Activated T-cell treated with anti-CD3 and anti-CD28 coated beads, Interleukin-2, amount 50 U/mL, for 1 hour (primary cell): ENCODE results near the gene MYH10.

ENCODE experiments used
- DNase-seq: peaks from one replicate; pipeline ENCODE4 v3.0.0-alpha.2; 2020

Gene MYH10

GRCh38 chr17:8602679-8603078 is 27.8 kb downstream of the MYH10 start:
- DNase-seq, result no peak

- no peak for DNase-seq
Observed at GRCh38 chr17:8599351-8600011, 31.0 kb downstream of the MYH10 start.

- no peak for DNase-seq
Observed at GRCh38 chr17:8598913-8599312, 31.6 kb downstream of the MYH10 start.

GRCh38 chr17:8593830-8594229 is 36.7 kb downstream of the MYH10 start:
- no peak for DNase-seq

DNA sequence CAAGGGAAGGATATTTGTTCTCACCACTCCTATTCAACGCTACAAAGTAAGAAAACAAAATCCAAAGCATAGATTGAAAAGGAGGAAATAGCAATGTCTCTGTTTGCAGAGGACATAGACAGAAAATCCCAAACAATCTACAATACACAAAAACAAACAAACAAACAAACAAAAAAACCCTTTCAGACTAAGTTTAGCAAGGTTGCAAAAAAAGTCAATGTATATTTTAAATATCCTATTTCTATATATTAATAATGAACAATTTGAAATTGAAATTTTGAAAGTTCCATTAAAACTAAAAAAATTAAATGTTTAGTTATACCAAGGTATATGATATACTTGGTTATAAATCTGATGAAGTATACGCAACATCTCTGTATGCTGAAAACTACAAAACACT is 37.2 kb downstream of the MYH10 start:
- DNase-seq, result no peak

- DNase-seq, result no peak
Observed at GRCh38 chr17:8588877-8589554, 41.5 kb downstream of the MYH10 start.

DNA sequence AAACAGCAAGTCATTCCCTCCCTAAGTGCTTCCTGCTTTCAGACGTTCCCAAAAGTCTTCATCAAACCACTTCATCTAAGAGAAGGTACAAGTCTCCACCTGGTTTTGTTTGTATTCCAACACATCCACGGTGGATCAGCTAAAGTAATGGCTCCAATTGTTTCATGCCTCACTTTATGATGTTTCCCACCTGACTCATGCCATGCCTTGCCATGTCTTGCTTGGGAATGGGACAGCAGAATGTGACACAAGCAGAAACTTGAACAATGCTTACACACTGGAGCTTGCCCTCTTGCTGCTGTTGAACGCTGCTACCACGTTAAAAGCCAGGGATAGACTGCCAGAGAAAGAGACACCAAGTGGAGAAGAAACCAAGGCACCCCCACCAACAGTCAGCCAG is 43.8 kb downstream of the MYH10 start:
- DNase-seq, result no peak

GRCh38 chr17:8585911-8586310 is 44.6 kb downstream of the MYH10 start:
- no peak for DNase-seq

DNA sequence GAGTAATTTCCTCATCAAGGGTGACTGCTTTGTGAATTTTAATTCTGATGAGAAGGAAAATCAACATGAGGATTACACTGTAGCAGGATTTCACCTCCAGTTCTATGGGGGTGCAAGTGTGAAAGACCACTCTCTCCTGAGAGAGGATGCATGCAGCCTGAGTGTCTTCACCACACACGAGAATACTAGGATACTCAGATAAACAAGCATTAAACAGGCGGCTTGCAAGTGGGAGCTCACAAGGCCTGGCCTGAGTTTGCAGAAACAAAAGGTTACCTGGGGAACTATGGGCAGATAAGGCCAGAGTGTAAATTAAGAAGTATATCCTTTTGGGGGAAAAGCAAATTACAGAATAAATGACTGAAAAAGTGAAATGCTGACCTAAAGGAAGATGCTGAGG is 46.6 kb downstream of the MYH10 start:
- DNase-seq, result no peak

DNA sequence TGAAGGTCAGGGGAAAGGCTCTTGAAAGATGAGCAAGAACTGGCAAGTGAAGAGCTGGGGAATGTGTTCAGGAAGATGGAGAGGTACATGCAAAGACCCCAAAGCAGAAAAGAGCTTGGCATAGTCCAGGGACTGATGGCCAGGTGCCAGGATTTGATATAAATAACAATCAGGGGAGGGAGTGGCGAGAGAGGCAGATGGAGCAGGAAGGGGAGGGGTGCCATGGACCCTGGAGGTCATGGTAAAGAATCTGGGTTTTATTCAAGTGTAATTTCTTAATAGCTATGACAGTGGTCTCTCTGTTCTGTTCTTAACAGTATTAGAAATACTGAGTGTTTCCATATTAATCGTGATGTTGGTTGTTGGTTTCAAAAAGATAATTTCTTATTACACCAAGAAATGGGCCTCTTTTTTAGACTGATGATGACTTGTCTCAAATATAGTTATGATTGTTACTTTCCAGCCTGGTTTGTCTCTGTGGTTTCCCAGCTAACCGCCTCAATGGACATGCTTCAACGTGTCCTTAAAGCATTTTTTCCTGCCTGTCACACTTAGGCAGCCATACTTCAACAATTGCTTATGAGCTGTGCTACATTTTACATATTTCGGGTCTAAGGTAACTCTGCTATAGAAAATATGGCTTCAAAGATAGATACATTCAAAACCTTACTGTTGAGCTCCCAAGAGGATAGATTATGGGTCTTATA is 49.4 kb downstream of the MYH10 start:
- no peak for DNase-seq

DNA sequence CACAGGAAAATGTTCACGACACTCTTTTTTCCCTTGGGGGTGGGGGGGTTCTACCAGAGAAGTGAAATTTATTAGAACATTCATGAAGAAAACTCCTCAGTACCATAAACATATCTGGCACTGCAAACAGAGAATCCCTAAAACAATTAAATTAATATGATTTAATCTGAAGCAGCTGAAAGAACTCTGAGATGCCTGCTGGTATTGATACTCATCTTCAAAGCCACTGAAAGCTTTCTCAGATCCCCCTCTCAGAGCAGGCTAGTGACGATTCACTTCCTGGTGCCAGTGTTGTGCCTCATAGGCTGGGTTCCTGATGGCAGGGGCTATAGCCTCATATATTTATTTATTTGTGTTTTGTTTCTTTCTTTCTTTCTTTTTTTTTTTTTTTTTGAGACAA is 52.7 kb downstream of the MYH10 start:
- DNase-seq, result no peak

- DNase-seq, result no peak
Observed at GRCh38 chr17:8576559-8577294, 53.8 kb downstream of the MYH10 start.

- DNase-seq, result no peak
Observed at GRCh38 chr17:8574687-8575086, 55.8 kb downstream of the MYH10 start.

DNA sequence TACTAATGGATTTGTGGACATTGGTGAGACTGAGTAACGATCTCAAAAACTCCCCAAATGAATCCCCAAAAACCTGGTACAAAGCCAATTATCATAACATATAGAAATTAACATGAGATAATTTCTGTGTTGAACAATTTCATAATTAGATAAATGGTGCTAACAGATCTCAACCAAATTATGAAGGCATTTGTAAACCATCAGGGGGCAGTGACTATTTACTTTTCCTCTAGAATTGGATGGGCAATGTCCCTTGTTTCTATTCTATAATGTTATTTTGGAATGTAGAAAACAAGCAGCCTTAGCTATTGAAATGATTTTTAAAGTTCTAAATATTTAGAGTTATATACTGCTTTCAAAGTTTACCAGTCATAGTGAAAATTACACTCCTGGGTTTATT is 57.8 kb downstream of the MYH10 start:
- DNase-seq, result no peak

- DNase-seq, result no peak
Observed at GRCh38 chr17:8563981-8564602, 66.4 kb downstream of the MYH10 start.

GRCh38 chr17:8563024-8563776 is 67.3 kb downstream of the MYH10 start:
- DNase-seq, result no peak

- DNase-seq, result no peak
Observed at GRCh38 chr17:8558144-8558543, 72.4 kb downstream of the MYH10 start.

- no peak for DNase-seq
Observed at GRCh38 chr17:8557176-8557806, 73.2 kb downstream of the MYH10 start.

DNA sequence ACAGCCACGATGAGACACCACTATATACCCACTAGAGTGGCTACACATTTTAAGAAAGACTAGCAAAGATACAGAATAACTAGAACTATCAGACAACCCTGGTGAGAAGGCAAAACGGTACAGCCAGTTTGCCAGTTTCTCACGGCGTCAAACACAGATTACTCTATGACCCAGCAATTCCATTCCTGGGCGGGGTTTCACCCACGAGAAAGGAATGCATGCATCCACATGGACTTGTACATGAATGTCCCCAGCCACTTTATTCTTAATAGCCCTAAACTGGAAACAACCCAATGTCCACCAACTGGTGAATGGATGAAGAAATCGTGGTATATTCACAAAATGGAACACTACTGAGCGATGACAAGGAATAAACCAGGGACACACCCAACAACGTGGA is 74.5 kb downstream of the MYH10 start:
- no peak for DNase-seq

DNA sequence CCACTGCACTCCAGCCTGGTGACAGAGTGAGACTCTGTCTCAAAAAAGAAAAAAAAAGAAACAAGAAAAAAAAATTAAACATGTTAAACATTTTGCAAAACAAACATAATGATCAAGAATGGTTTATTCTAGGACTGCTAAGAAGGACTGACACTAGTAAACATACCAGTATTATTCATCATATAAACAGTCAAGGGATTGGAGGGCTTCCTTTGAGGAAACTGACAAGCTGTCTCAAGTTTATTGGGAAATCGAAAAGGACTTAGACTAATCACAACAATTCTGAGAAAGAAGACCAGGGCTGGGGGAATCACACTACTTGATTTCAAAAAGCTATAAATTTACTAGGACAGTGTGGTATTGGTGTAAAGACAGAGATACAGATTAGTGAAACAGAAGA is 75.5 kb downstream of the MYH10 start:
- DNase-seq, result no peak

- no peak for DNase-seq
Observed at GRCh38 chr17:8552577-8553320, 77.8 kb downstream of the MYH10 start.
